OCI-LY1 (cell line): ENCODE measurements around the gene DHDH.

Experiments used
- EZH2 ChIP-seq: fragments of 200-600 bp; sonication (generic), shearing (Covaris generic); IDR thresholded peaks from 2 replicates; pipeline ENCODE4 v1.8.0; 2017; ENCODE audit warnings: borderline replicate concordance, mixed run types, mild to moderate bottlenecking, antibody characterized with exemption, low read length, moderate library complexity, mixed read lengths
- TF ChIP-seq, protein P1 (sequence below): fragments of 200-600 bp; sonication (generic), shearing (Covaris generic); IDR thresholded peaks from 2 replicates; pipeline ENCODE4 v1.5.1; 2017; ENCODE audit warnings: mild to moderate bottlenecking, antibody characterized with exemption, low read length, moderate library complexity, mixed read lengths

GRCh38 chr19:48968179-48968661 lies 34.7 kb downstream of the DHDH start:
- TF ChIP-seq, protein P1, sequence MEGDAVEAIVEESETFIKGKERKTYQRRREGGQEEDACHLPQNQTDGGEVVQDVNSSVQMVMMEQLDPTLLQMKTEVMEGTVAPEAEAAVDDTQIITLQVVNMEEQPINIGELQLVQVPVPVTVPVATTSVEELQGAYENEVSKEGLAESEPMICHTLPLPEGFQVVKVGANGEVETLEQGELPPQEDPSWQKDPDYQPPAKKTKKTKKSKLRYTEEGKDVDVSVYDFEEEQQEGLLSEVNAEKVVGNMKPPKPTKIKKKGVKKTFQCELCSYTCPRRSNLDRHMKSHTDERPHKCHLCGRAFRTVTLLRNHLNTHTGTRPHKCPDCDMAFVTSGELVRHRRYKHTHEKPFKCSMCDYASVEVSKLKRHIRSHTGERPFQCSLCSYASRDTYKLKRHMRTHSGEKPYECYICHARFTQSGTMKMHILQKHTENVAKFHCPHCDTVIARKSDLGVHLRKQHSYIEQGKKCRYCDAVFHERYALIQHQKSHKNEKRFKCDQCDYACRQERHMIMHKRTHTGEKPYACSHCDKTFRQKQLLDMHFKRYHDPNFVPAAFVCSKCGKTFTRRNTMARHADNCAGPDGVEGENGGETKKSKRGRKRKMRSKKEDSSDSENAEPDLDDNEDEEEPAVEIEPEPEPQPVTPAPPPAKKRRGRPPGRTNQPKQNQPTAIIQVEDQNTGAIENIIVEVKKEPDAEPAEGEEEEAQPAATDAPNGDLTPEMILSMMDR, result no peak
- TF ChIP-seq EZH2, result no peak
